Measurements from ENCODE around the gene LLPH. TPM values are rescaled to one million over a fixed set of nuclear protein-coding genes. Genes with fewer than 3 reads are reported as not detected.
A peak's percentile ranks its signal among the peaks of the same experiment; 100 is the strongest.

The LLPH gene
- total and polyA plus RNA-seq, 2 of the 13 experiments (the other 11 are each of a cell fraction or from before 2014, with no cell fraction given), result 4.2 to 25.6 TPM

DNA sequence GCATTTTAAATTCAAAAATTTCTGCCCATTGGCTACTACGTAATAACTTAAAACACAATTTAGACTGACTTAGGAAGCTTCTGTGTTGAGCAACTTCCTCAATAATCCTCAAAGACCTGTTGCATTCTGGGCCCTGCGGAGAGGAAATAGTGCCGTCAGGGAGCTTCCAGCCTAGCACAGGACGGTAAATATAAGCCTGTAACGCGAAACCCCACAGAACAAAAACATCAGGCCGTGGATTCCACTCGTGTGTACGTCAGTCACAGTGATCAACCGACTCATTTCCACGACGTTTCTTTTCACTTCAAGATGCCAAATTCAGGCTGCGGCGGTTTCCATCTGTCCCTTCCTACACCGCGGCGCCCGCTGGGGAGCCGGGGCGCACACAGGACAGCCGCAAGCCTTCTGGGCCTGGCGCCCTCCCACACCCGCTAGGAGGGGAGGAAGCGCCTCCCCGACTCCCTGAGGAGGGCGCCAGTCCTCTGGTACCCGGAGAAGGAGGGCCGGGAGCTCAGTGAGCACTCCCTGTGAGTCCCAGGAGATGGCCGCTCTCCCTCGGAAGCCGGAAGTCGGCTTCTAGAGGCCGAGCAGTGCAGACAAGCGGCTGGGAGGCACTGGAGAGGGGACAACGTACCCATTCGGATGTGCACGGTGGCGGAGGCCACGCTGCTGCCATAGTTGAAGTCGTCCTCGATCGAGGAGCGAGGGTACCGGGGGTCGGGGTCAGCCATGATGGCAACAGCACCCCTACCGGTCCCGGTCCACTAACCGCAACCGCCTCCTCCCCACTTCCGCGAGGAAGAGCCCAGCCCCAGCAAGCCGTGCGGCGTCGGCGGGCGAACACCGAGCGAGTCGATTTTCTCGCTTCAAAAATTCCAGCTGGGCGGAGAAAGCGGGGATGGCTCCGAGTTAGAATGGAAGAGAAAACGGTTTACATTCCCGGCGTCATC lies 38.9 kb upstream of the LLPH start, which contains the start of gene TMBIM4 (continued):
- TF ChIP-seq MED8 (CRISPR knock-in tag; IDR thresholded peaks at IDR 0.05; ENCODE audit: insufficient replicate concordance) (peak; percentile 57), RARG (CRISPR knock-in tag; IDR thresholded peaks at IDR 0.05; ENCODE audit: low read depth) (peak; percentile 86; the same call in 1 of the 2 replicates), SAP130 (CRISPR knock-in tag; IDR thresholded peaks at IDR 0.05; ENCODE audit: low read depth) (peak; percentile 76), ZNF678 (CRISPR knock-in tag; IDR thresholded peaks at IDR 0.05) (peak; percentile 96; the same call in 1 of the 2 replicates), MEIS1 (CRISPR knock-in tag; IDR thresholded peaks at IDR 0.05; ENCODE audit: borderline replicate concordance) (peak; percentile 78; the same call in 1 of the 2 replicates), ZNF12 (CRISPR knock-in tag; IDR thresholded peaks at IDR 0.05) (peak; percentile 47; the same call in 1 of the 2 replicates), ZNF629 (CRISPR knock-in tag; conservative IDR thresholded peaks at IDR 0.05) (peak; percentile 54), NRL (CRISPR knock-in tag; IDR thresholded peaks at IDR 0.05; ENCODE audit: borderline replicate concordance) (peak; percentile 87; the same call in 1 of the 2 replicates), TBL1XR1 (IDR thresholded peaks at IDR 0.05; ENCODE audit: borderline replicate concordance, low read length, partially characterized antibody) (peak; percentile 24), ZNF256 (CRISPR knock-in tag; conservative IDR thresholded peaks at IDR 0.05) (peak; percentile 64; the same call in 1 of the 2 replicates), TCF7L2 (IDR thresholded peaks at IDR 0.05; ENCODE audit: low read depth, low read length) (no peak), HHEX (CRISPR knock-in tag; IDR thresholded peaks at IDR 0.05) (no peak), PCBP1 (IDR thresholded peaks at IDR 0.05; ENCODE audit: borderline replicate concordance, low read depth, low read length) (peak; percentile 76; the same call in 1 of the 2 replicates), DPF2 (CRISPR knock-in tag; IDR thresholded peaks at IDR 0.05; ENCODE audit: borderline replicate concordance, low read depth) (0 out of 2 replicates have a peak, but pooled peaks have one; percentile 39), ADNP (CRISPR knock-in tag; IDR thresholded peaks at IDR 0.05) (no peak), MBNL3 (CRISPR knock-in tag; conservative IDR thresholded peaks at IDR 0.05) (no peak), GPN1 (CRISPR knock-in tag; IDR thresholded peaks at IDR 0.05; ENCODE audit: borderline replicate concordance) (no peak; the same call in 1 of the 2 replicates), SYNCRIP (IDR thresholded peaks at IDR 0.05; ENCODE audit: insufficient read depth, low read depth, low read length) (no peak), YEATS4 (CRISPR knock-in tag; IDR thresholded peaks at IDR 0.05; ENCODE audit: borderline replicate concordance) (peak; percentile 83), KAT8 (CRISPR knock-in tag; IDR thresholded peaks at IDR 0.05) (peak; percentile 95), ZNF224 (CRISPR knock-in tag; IDR thresholded peaks at IDR 0.05) (peak; percentile 89), KLF15 (CRISPR knock-in tag; IDR thresholded peaks at IDR 0.05; ENCODE audit: borderline replicate concordance) (no peak), HMG20B (CRISPR knock-in tag; conservative IDR thresholded peaks at IDR 0.05) (no peak), FOXA1 (IDR thresholded peaks at IDR 0.05) (no peak), FOXA1 (CRISPR knock-in tag; IDR thresholded peaks at IDR 0.05) (no peak), PLSCR1 (CRISPR knock-in tag; IDR thresholded peaks at IDR 0.05; ENCODE audit: borderline replicate concordance) (no peak), ZNF772 (CRISPR knock-in tag; IDR thresholded peaks at IDR 0.05) (peak; percentile 67; the same call in 1 of the 2 replicates)
- TF ChIP-seq, protein P1, sequence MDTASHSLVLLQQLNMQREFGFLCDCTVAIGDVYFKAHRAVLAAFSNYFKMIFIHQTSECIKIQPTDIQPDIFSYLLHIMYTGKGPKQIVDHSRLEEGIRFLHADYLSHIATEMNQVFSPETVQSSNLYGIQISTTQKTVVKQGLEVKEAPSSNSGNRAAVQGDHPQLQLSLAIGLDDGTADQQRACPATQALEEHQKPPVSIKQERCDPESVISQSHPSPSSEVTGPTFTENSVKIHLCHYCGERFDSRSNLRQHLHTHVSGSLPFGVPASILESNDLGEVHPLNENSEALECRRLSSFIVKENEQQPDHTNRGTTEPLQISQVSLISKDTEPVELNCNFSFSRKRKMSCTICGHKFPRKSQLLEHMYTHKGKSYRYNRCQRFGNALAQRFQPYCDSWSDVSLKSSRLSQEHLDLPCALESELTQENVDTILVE (CRISPR knock-in tag; IDR thresholded peaks at IDR 0.05), result peak; percentile 79
- TF ChIP-seq, protein P2, sequence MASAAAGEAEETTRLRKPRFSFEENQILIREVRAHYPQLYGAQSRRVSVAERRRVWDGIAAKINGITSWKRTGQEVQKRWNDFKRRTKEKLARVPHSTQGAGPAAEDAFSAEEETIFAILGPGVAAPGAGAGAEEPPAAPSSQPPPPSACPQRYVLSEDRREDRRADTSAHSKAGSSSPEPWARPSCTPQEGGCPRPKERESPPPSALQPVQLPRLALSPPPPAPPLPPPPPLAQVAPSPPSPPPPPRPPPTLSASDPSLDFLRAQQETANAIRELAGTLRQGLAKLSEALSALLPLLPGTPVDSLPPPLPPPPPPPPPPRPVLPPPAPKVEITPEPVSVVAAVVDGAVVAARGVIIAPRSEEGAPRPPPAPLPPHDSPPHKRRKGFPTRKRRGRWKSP (CRISPR knock-in tag; IDR thresholded peaks at IDR 0.05), result no peak
